WTC11 (cell line): ENCODE data around the gene MSH3.

Source experiments
- ARID4B ChIP-seq: sonication (generic); formaldehyde crosslinking; IDR thresholded peaks from 2 replicates; pipeline ENCODE4 v1.8.0; 2023; ENCODE audit warnings: missing genetic modification reagents, mild to moderate bottlenecking, borderline replicate concordance
- CREB1 ChIP-seq: sonication (generic); formaldehyde crosslinking; IDR thresholded peaks from 2 replicates; pipeline ENCODE4 v1.8.0; 2023; ENCODE audit warnings: mild to moderate bottlenecking, missing genetic modification reagents
- CTCF ChIP-seq: fragments of 200-600 bp; IDR thresholded peaks from 2 replicates; pipeline ENCODE4 v1.8.0; 2022; ENCODE audit warnings: antibody characterized with exemption
- E2F4 ChIP-seq: sonication (generic); formaldehyde crosslinking; IDR thresholded peaks from 2 replicates; pipeline ENCODE4 v1.8.1; 2022; ENCODE audit warnings: low read depth, mild to moderate bottlenecking, moderate library complexity, missing genetic modification reagents, borderline replicate concordance
- ESRRA ChIP-seq: sonication (generic); formaldehyde crosslinking; IDR thresholded peaks from 2 replicates; pipeline ENCODE4 v1.8.1; 2022; ENCODE audit warnings: mild to moderate bottlenecking, missing genetic modification reagents, borderline replicate concordance
- JUN ChIP-seq: sonication (generic); formaldehyde crosslinking; IDR thresholded peaks from 2 replicates; pipeline ENCODE4 v1.8.0; 2023; ENCODE audit warnings: mild to moderate bottlenecking, missing genetic modification reagents
- NFATC4 ChIP-seq: fragments of 250-450 bp; sonication (Bioruptor Pico); IDR thresholded peaks from 2 replicates; pipeline ENCODE4 v1.9.0; 2021; ENCODE audit warnings: mild to moderate bottlenecking
- NFE2L1 ChIP-seq: sonication (generic); formaldehyde crosslinking; IDR thresholded peaks from 2 replicates; pipeline ENCODE4 v1.8.1; 2023; ENCODE audit warnings: missing genetic modification reagents
- PREB ChIP-seq: sonication (generic); formaldehyde crosslinking; IDR thresholded peaks from 2 replicates; pipeline ENCODE4 v1.8.1; 2022; ENCODE audit warnings: mild to moderate bottlenecking, missing genetic modification reagents, moderate library complexity, borderline replicate concordance
- SMAD4 ChIP-seq: sonication (generic); formaldehyde crosslinking; IDR thresholded peaks from 2 replicates; pipeline ENCODE4 v1.8.0; 2022; ENCODE audit warnings: mild to moderate bottlenecking, missing genetic modification reagents
- TEAD4 ChIP-seq: sonication (generic); formaldehyde crosslinking; IDR thresholded peaks from 2 replicates; pipeline ENCODE4 v1.8.0; 2022; ENCODE audit warnings: mild to moderate bottlenecking, missing genetic modification reagents
- ZBTB43 ChIP-seq: sonication (generic); formaldehyde crosslinking; IDR thresholded peaks from 2 replicates; pipeline ENCODE4 v1.8.1; 2023; ENCODE audit warnings: mild to moderate bottlenecking, missing genetic modification reagents
- ZNF121 ChIP-seq: sonication (generic); formaldehyde crosslinking; IDR thresholded peaks from 2 replicates; pipeline ENCODE4 v1.8.0; 2023; ENCODE audit warnings: missing genetic modification reagents

GRCh38 chr5:80757290-80757689 is 102.8 kb downstream of the MSH3 start:
- no peak for TF ChIP-seq CTCF
- TF ChIP-seq SMAD4 (CRISPR knock-in tag), result no peak
- no peak for TF ChIP-seq ESRRA (CRISPR knock-in tag)
- no peak for TF ChIP-seq NFATC4 (CRISPR knock-in tag)
- TF ChIP-seq E2F4 (CRISPR knock-in tag), result no peak
- no peak for TF ChIP-seq ZNF121 (CRISPR knock-in tag)
- no peak for TF ChIP-seq TEAD4 (CRISPR knock-in tag)
- TF ChIP-seq JUN (CRISPR knock-in tag), result no peak
- no peak for TF ChIP-seq NFE2L1 (CRISPR knock-in tag)
- TF ChIP-seq ZBTB43 (CRISPR knock-in tag), result no peak
- TF ChIP-seq PREB, result no peak
- TF ChIP-seq CREB1, result no peak
- TF ChIP-seq ARID4B (CRISPR knock-in tag), result no peak
